Measurements from ENCODE around the gene KLF11.

Gene KLF11

DNA sequence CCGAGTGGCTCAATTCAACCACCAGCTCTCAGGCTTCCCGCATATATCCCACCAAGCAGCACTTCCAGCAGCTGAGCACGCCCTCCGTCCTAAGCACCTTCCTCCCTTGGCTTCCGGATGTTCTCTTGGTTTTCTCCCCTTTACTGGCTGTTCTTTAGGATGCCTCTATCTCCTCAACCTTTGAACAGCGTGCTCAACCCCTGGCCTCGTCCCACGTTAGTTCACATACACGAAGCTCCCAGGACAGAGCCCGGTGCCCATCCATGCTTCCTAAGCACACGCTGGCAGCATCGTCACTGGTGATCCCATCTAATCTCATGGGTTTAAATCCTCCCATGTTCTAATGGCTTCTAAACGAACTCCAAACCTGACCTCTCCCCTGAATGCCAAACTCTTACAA, 33.2 kb downstream of the KLF11 start:
- TF ChIP-seq TAF1 (IDR thresholded peaks at IDR 0.05; ENCODE audit: low read depth) = no peak
- no peak for TF ChIP-seq CEBPB (IDR thresholded peaks at IDR 0.05)
- no peak for TF ChIP-seq RAD21 (IDR thresholded peaks at IDR 0.05; ENCODE audit: low read depth)
- no peak for TF ChIP-seq NFIC (IDR thresholded peaks at IDR 0.05)
- no peak for TF ChIP-seq EGR1 (IDR thresholded peaks at IDR 0.05)
- no peak for TF ChIP-seq YY1 (IDR thresholded peaks at IDR 0.05; ENCODE audit: low read depth)
- no peak for TF ChIP-seq FOXM1 (IDR thresholded peaks at IDR 0.05; ENCODE audit: borderline replicate concordance, low read depth)
- no peak for TF ChIP-seq CREB1 (IDR thresholded peaks at IDR 0.05; ENCODE audit: low read depth)
- no peak for TF ChIP-seq EP300 (IDR thresholded peaks at IDR 0.05; ENCODE audit: borderline replicate concordance)
- TF ChIP-seq, protein P1, sequence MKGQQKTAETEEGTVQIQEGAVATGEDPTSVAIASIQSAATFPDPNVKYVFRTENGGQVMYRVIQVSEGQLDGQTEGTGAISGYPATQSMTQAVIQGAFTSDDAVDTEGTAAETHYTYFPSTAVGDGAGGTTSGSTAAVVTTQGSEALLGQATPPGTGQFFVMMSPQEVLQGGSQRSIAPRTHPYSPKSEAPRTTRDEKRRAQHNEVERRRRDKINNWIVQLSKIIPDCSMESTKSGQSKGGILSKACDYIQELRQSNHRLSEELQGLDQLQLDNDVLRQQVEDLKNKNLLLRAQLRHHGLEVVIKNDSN (IDR thresholded peaks at IDR 0.05) = no peak
- no peak for TF ChIP-seq TCF12 (IDR thresholded peaks at IDR 0.05; ENCODE audit: low read depth)
- TF ChIP-seq, protein P2, sequence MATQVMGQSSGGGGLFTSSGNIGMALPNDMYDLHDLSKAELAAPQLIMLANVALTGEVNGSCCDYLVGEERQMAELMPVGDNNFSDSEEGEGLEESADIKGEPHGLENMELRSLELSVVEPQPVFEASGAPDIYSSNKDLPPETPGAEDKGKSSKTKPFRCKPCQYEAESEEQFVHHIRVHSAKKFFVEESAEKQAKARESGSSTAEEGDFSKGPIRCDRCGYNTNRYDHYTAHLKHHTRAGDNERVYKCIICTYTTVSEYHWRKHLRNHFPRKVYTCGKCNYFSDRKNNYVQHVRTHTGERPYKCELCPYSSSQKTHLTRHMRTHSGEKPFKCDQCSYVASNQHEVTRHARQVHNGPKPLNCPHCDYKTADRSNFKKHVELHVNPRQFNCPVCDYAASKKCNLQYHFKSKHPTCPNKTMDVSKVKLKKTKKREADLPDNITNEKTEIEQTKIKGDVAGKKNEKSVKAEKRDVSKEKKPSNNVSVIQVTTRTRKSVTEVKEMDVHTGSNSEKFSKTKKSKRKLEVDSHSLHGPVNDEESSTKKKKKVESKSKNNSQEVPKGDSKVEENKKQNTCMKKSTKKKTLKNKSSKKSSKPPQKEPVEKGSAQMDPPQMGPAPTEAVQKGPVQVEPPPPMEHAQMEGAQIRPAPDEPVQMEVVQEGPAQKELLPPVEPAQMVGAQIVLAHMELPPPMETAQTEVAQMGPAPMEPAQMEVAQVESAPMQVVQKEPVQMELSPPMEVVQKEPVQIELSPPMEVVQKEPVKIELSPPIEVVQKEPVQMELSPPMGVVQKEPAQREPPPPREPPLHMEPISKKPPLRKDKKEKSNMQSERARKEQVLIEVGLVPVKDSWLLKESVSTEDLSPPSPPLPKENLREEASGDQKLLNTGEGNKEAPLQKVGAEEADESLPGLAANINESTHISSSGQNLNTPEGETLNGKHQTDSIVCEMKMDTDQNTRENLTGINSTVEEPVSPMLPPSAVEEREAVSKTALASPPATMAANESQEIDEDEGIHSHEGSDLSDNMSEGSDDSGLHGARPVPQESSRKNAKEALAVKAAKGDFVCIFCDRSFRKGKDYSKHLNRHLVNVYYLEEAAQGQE (IDR thresholded peaks at IDR 0.05; ENCODE audit: low read depth) = no peak
- TF ChIP-seq, protein P3, sequence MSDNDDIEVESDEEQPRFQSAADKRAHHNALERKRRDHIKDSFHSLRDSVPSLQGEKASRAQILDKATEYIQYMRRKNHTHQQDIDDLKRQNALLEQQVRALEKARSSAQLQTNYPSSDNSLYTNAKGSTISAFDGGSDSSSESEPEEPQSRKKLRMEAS (IDR thresholded peaks at IDR 0.05) = no peak
- TF ChIP-seq TEAD4 (IDR thresholded peaks at IDR 0.05) = no peak
- no peak for TF ChIP-seq ZBTB7A (IDR thresholded peaks at IDR 0.05; ENCODE audit: low read depth)

DNA sequence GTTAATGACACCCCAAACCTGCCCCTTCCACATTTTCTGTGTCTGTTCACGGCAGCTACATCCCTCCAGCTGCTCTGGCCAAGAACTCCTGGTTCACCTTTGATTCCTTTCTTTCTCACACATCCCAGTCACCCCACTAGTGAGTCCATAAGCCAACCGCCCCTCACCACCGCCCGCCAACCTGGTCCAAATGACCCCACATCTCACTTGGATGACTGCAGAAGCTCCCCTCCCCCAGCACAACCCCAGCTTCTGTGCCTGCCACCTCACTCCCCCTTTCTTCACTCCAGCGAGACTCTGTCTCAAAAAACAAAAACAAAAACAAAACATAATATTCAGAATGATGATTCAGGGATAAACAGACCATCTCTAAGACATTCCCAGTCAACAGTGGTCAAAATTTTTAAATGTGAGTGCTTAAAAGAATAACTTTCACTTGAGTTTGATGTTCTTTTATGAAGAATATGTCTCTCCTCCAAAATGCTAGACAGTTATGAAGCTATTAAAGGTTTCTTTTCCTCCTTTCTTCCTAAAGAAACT, 33.7 kb downstream of the KLF11 start:
- TF ChIP-seq FOXM1 (IDR thresholded peaks at IDR 0.05; ENCODE audit: borderline replicate concordance, low read depth) = no peak
- no peak for TF ChIP-seq CREB1 (IDR thresholded peaks at IDR 0.05; ENCODE audit: low read depth)
- TF ChIP-seq NFIC (IDR thresholded peaks at IDR 0.05) = no peak
- TF ChIP-seq, protein P3 (IDR thresholded peaks at IDR 0.05) = no peak
- no peak for TF ChIP-seq RAD21 (IDR thresholded peaks at IDR 0.05; ENCODE audit: low read depth)
- TF ChIP-seq TCF12 (IDR thresholded peaks at IDR 0.05; ENCODE audit: low read depth) = no peak
- TF ChIP-seq, protein P1 (IDR thresholded peaks at IDR 0.05) = no peak
- TF ChIP-seq EGR1 (IDR thresholded peaks at IDR 0.05) = no peak
- TF ChIP-seq CEBPB (IDR thresholded peaks at IDR 0.05) = no peak
- no peak for TF ChIP-seq EP300 (IDR thresholded peaks at IDR 0.05; ENCODE audit: borderline replicate concordance)
- no peak for TF ChIP-seq ZBTB7A (IDR thresholded peaks at IDR 0.05; ENCODE audit: low read depth)
- TF ChIP-seq, protein P2 (IDR thresholded peaks at IDR 0.05; ENCODE audit: low read depth) = no peak
- TF ChIP-seq TEAD4 (IDR thresholded peaks at IDR 0.05) = no peak
- no peak for TF ChIP-seq YY1 (IDR thresholded peaks at IDR 0.05; ENCODE audit: low read depth)
- TF ChIP-seq TAF1 (IDR thresholded peaks at IDR 0.05; ENCODE audit: low read depth) = no peak

DNA sequence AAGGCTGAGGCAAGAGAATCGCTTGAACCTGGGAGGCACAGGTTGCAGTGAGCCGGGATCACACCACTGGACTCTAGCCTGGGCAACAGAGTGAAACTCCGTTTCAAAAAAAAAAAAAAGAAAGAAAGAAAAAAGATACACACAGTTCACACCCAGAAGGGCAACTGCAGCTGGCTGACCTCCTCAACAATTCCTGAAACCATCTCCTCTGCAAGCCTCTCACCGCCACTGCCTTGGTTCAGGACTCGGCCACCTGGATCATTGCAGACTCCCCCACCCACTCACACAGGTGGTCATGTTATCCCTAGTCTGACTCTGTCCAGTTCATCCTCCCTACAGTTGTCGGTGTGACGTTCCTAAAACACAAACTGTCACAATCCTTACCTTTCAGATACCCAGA, 34.7 kb downstream of the KLF11 start:
- TF ChIP-seq, protein P2 (IDR thresholded peaks at IDR 0.05; ENCODE audit: low read depth) = no peak
- no peak for TF ChIP-seq CREB1 (IDR thresholded peaks at IDR 0.05; ENCODE audit: low read depth)
- no peak for TF ChIP-seq RAD21 (IDR thresholded peaks at IDR 0.05; ENCODE audit: low read depth)
- TF ChIP-seq TCF12 (IDR thresholded peaks at IDR 0.05; ENCODE audit: low read depth) = no peak
- no peak for TF ChIP-seq CEBPB (IDR thresholded peaks at IDR 0.05)
- no peak for TF ChIP-seq EGR1 (IDR thresholded peaks at IDR 0.05)
- no peak for TF ChIP-seq TEAD4 (IDR thresholded peaks at IDR 0.05)
- TF ChIP-seq TAF1 (IDR thresholded peaks at IDR 0.05; ENCODE audit: low read depth) = no peak
- no peak for TF ChIP-seq NFIC (IDR thresholded peaks at IDR 0.05)
- TF ChIP-seq, protein P3 (IDR thresholded peaks at IDR 0.05) = no peak
- TF ChIP-seq YY1 (IDR thresholded peaks at IDR 0.05; ENCODE audit: low read depth) = no peak
- TF ChIP-seq, protein P1 (IDR thresholded peaks at IDR 0.05) = no peak
- TF ChIP-seq FOXM1 (IDR thresholded peaks at IDR 0.05; ENCODE audit: borderline replicate concordance, low read depth) = no peak
- no peak for TF ChIP-seq EP300 (IDR thresholded peaks at IDR 0.05; ENCODE audit: borderline replicate concordance)
- no peak for TF ChIP-seq ZBTB7A (IDR thresholded peaks at IDR 0.05; ENCODE audit: low read depth)
